GM18951 (cell line): ENCODE data around the gene LMF2.

Experiments used
- POLR2A ChIP-seq: IDR thresholded peaks from 4 replicates; pipeline ENCODE4 v1.6.1; 2011; ENCODE audit warnings: mild to moderate bottlenecking; ENCODE audit not compliant: insufficient read length, insufficient read depth; ENCODE audit errors: extremely low read depth
- in situ Hi-C: fragments of 300-500 bp; cut with MboI; formaldehyde crosslinking; loops from one replicate; pipeline ENCODE4 v1.12.0; 2022; ENCODE audit warnings: low sequenced_read_pairs, mixed read lengths, inconsistent platforms; ENCODE audit not compliant: unreplicated experiment

LMF2 gene

DNA sequence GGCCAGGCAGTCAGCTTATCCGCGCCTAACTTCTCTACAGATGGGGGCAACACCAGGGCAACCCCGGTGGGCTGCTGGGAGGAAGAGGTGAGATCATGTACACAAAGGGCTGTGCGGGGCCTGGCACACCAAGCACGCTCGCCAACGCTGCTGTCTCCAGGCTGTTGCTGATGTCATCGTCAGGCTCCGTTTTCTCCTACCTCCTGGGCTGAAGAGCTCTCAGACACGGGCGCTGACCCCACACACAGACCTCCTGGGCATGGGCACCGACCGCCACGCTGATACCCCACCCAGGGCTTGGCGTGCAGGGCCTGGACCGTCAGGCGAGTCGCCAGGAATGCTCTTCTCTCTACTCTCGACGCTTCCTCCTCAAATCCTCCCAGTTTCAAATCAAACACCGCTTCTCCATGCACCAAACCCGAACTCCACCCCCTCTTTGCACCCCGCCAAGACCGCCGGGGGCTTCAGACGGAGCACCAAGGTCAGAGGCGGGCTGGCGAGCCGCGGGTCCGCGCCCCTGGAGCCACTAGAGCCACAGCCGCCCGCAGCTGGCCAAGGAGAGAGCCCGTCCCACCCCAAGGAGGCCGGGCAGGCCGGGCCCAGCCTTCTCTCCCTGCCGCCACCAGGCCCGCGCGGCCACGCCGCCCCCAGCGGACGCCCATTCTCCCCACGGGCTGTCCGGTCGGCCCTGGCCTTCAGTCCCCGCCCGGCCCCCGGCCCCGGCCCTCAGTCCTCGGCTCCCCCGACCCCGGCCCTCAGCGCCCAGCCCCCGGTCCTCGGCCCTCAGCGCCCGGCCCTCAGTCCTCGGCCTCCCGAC, 33.4 kb downstream of the LMF2 start:
- in situ Hi-C loops, result no loop called here
- no peak for TF ChIP-seq POLR2A

DNA sequence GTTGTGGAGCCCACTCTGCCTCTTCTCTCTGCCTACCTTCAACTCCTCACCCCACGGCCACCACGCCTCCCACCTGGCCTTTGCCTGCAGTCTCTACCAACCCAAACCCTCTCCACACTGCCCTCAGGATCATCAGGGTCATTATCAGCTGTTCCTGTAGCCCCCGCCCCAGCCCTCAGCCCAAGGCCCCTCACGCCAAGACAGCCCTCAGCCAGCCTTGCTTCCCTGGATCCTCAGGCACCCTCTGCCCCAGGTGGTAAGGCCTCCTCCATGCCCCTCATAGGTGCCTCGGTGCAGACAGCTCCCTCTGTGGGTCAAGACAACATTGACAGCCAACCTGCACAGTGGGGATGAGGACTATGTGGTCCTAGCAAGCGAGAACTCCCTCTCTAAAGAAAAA, 34.4 kb downstream of the LMF2 start:
- in situ Hi-C loops, result no loop called here
- no peak for TF ChIP-seq POLR2A

DNA sequence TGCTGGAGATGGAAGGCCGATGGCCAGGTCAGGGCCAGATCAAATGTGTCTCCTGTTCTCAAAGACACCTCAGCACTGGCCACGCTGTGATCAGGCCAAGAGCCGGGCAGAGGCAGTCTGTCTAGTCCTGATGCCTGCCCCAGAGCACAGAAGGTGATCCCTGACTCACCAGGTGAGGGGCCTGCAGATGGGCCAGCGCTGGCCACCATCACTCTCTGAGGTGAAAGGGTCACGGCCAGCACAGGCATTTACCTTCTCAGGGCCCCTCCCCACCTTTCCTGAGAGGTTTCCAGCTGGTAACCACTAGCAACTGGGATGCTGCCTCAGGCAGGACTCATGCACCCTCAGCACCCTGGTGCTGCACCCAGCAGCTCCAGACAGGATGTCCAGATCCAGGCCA, 35.5 kb downstream of the LMF2 start:
- no peak for TF ChIP-seq POLR2A

DNA sequence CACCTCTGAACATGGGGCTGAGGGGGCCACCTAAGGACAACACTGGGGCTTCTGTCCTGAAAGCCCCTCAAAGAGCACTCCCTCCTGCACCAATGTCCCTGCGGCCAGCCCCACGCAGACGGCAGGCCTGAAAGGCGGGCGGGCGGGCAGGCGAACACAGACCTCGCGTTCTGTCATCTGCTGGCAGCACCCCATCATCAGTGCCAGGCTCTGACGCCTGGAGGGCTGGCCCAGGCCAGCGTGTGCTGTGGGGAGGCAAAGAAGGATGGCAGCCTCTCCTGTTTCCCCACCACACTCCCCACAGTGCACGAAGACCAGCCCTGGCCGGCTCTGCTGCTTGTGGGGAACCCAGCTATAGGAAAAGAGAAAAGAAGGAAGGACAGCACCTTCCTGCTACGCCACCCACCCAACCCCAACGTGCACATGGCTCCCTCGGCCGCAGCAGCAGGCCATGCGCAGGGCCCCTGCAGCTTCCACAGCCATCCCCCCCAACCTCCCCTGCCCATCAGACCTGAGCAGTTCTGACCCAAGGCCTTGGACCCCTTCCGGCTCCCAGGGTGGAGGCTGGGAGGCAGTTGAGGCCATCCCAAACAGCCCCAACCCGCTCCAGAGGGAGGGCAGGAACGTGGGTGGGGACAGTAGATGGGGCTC, 36.2 kb downstream of the LMF2 start:
- no peak for TF ChIP-seq POLR2A

More for the DNA sequence above, 35.5 kb downstream of the LMF2 start:
- in situ Hi-C loops, result no loop called here

DNA sequence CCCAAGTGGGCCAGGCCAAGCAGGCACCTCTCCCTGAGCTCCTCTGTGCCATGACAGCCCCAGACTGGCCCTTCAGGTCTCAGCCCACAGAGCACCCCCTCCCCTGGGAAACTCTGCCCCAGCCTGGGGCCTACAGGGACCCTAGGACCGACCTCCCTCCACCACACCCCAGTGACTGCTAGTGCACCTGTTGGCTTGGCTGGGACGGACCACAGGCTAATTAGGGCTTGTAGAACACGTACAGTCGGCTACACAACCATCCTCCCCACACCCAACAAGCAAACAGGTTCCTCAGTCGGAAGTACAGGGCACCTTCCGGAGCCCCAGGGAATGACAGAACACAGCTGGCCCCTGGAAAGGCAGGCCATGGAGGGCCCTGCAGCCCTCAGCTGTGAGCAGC, 37.0 kb downstream of the LMF2 start:
- TF ChIP-seq POLR2A, result no peak
- in situ Hi-C loops, result no loop called here

More for the DNA sequence above, 36.2 kb downstream of the LMF2 start:
- in situ Hi-C loops, result no loop called here

DNA sequence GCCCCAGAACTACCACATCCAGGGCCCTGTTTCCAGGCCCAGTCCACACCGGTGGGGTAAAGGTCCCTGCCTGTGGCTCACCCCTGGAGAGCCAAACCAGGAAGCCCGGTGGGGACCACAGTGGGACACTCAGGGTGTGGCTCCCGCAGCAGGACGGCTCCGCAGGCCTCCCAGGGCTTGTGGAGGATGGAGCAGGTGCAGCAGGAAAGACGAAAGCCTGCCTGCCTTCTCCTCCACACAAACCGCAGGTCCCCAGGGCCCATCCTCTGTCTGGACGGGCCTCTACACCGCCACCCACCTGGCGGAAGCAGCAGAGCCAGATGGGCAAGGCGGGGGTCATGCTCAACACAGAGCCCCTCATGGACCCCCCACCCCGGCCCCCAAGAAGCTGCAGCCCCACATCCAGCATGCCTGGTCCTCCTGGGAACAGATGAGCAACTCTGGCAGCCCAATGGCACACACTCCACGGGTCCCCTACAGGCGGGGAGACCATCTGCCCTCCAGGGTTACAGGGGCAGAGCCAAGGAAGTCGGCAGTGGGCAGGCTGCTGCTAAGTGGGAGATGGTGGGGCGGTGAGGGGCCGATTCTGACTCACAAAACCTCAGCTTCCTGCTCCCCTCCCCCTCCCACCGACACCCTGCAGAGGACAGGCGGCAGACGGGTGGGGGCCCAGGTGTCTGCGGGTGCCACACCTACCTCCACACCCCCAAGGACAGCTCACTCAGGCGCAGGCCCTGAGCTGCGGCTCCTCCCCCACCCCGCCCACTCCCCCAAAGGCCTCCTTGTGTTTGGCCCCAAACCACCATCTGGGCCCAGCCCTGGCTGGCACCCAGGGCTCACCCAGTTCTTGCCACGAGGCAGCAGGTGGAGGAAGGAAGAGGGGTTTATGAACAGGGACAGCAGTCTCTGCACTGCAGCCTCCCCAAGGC, 37.9 kb downstream of the LMF2 start:
- TF ChIP-seq POLR2A, result peak; percentile 61
- in situ Hi-C loops, result no loop called here

DNA sequence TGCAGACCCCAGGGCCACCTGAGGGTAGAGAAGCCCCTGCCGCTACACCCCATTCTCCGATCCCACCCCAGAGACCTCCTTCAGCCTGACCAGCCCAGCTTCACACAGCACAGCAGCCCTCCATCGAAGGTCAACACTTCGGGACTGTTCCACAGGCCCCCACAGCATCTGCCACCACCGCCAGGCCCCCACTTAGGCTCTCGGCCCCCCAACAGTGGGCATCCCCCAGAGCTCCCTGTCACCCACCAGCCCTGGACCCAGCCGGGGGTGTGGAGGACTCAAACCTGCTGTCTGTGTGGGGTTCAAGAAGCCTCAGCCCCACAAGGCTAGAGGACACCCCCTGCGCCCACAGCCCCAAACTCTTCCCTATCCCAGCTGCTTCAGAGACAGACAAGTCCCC, 38.9 kb downstream of the LMF2 start:
- no peak for TF ChIP-seq POLR2A
- in situ Hi-C loops, result no loop called here

DNA sequence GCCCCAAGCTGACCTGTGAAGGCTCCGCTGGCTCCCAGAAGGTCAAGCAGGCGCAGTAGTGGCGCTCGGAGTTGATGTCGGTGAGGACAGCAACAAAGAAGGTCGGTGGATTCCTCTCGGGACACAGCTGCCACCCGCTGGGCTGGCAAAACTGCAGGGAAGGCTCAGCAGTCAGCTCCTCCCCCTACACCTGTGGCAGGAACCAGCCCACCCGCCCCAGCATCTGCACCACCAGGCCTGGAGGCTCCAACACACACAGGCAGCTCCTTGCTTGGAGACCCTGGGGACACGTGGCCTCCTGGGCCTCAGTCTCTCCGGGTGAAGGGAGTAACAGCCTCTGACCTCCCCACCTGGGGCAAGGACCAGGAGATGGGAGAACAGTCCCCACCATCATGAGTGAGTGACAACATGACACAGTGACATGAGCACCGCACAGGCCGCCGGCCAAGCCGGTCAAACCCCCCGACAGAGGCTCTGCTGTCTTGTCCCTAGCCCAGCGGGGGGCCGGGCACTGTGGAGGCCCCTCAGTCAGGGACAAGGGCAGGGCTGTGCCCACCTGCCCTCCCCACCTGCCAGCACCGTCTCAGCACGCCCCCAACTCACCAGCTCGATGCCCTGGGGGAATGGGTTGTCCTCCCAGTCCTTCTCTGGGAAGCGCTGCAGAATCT, 39.6 kb downstream of the LMF2 start:
- in situ Hi-C loops, result no loop called here
- TF ChIP-seq POLR2A, result no peak

DNA sequence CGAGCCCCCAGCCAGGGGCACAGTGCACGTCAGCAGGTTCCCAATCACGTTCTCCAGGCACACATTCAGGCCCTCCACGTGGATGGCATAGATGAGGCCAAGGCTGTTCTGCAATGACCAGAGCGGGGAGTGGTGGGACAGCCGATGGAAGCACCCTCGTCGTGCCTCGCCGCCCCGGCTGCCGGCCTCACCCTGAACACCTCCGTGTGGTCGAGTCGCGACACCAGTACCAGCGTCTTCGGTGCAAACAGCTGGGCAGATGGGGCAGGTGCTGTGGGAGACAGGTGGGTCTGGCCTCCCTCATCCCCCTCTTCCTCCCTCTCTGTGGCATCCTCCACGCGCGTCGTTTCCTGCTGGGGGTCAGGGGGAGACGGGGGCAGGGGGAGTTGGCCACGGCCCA, 40.2 kb downstream of the LMF2 start:
- in situ Hi-C loops, result no loop called here
- no peak for TF ChIP-seq POLR2A

DNA sequence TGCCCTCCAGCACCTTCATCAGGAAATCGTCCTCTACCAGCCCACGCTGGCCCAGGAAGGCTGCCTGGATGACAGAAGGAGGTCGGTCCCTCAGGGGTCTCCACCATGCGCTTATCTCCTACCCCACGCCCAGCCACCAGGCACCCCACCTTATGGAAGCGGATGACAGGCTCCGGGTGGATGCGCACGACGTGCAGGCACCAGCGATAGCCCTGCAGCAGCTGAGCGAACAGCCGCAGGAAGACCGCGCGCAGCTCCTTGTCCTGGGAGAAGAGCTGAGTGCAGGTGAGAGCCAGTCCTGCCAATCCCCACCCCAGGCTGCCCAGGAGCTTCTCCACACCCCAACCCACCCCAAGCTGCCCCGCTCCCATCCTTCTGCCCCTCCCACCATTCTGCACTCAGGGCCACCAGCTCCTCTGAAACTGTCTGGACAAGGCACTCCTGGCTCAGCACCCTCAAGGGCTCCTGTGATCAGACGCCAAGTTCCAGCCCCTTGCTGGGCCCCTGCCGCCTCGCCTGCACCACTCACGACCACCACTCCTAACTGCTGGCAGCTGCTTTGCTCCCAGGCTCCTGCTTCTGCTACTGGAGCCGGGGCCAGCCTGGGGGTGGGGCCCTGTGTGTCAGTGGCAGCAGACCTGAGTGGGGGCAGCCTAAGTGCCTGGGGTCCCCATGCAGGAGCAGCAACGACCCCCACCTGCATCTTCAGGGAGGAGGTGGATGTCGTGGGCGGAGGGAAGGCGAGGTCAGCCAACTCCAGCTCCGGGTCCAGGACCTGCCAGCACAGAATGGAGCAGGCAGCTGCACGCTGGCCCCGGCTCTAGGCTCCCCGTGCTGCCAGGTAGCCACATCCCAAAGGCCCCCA, 42.2 kb downstream of the LMF2 start:
- in situ Hi-C loops, result no loop called here
- TF ChIP-seq POLR2A, result no peak

DNA sequence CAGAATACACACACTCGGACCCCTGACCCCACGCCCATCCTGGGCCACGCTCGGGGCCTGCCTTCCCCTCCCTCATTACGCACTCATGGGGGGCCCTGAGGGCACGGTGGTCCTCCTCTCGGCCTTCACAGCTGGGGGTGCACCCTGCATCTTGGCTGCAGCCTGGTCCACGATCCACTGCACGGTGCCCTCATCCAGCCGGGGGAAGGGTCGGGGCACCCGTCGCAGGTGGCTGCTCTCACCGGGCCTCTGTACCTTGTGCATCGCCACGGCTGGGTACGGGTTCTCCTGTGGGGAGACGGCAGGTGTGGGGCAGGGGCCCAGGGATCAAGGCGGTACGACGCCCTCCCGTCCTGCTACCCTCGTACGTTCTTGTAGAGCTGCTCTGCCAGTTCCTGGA, 43.1 kb downstream of the LMF2 start:
- TF ChIP-seq POLR2A, result no peak
- in situ Hi-C loops, result no loop called here
